Gastroesophageal sphincter (tissue), 4 donors: Measurements from ENCODE around the gene TRIM37. TPM values are rescaled to one million over a fixed set of nuclear protein-coding genes. Genes with fewer than 3 reads are reported as not detected.

Experiments used
- ATAC-seq: fragments of 150-250 bp; one replicate; pipeline ENCODE4 v1.9.1; 2016; ENCODE audit warnings: mild to moderate bottlenecking, moderate library complexity
- H3K27ac ChIP-seq, 4 donors: fragments of 200-600 bp; sonication (generic) in 3 of 4; 1 replicate in 3 of 4; 2 replicates in 1 of 4; pipeline ENCODE4 v1.5.1; 2016 to 2019
- H3K27me3 ChIP-seq: fragments of 200-600 bp; sonication (generic); one replicate; pipeline ENCODE4 v1.5.1; 2019
- H3K36me3 ChIP-seq, 2 donors: fragments of 200-600 bp; sonication (generic); one replicate each; pipeline ENCODE4 v1.5.1; 2019; ENCODE audit warnings: control low read depth in 1 of 2
- H3K4me1 ChIP-seq, 3 donors: fragments of 200-600 bp; sonication (generic); 1 replicate in 2 of 3; 2 replicates in 1 of 3; pipeline ENCODE4 v1.5.1; 2016 to 2019; ENCODE audit warnings: control low read depth in 2 of 3
- H3K4me3 ChIP-seq, 2 donors: fragments of 200-600 bp; sonication (generic); one replicate each; pipeline ENCODE4 v1.5.1; 2019; ENCODE audit warnings: mild to moderate bottlenecking in 1 of 2, moderate library complexity in 1 of 2
- H3K9me3 ChIP-seq, 3 donors: fragments of 200-600 bp; sonication (generic); one replicate each; pipeline ENCODE4 v1.5.1; 2017 to 2019; ENCODE audit warnings: control low read depth in 2 of 3
- CTCF ChIP-seq, 4 experiments: fragments of 200-600 bp in 2 of 4; fragments of 450-650 bp in 2 of 4; sonication (generic) in 1 of 4; IDR thresholded peaks; one replicate each; pipeline ENCODE4 v1.5.1; 2017 to 2019; ENCODE audit warnings: antibody characterized with exemption in 4 of 4, mild to moderate bottlenecking in 2 of 4, moderate library complexity in 2 of 4
- EP300 ChIP-seq: sonication (generic); formaldehyde crosslinking; IDR thresholded peaks from one replicate; pipeline ENCODE4 v1.6.1; 2017; ENCODE audit warnings: antibody characterized with exemption, mild to moderate bottlenecking
- POLR2A ChIP-seq, 2 donors: fragments of 450-650 bp; IDR thresholded peaks; one replicate each; pipeline ENCODE4 v1.6.1; 2017; ENCODE audit warnings: antibody characterized with exemption in 2 of 2, mild to moderate bottlenecking in 2 of 2, moderate library complexity in 1 of 2
- POLR2AphosphoS5 ChIP-seq: sonication (generic); formaldehyde crosslinking; IDR thresholded peaks from one replicate; pipeline ENCODE4 v1.6.1; 2017; ENCODE audit warnings: antibody characterized with exemption
- WGBS, 2 donors: methylation state at CpG; one replicate each; pipeline ENCODE4 v1.1.5; 2018; ENCODE audit warnings: low coverage in 1 of 2; 5-methylcytosine and 5-hydroxymethylcytosine counted together
- small RNA-seq, 4 donors: library from RNA; depleted of rRNA; stranded (forward); fragments of <200 nt; gene quantifications; one replicate each; pipeline ENCODE3, GENCODE V24; 2016
- total RNA-seq, 4 donors: library from RNA; depleted of rRNA; stranded (reverse); fragments of >200 nt; gene quantifications; one replicate each; pipeline ENCODE4 v1.1.0, GENCODE V29; 2016

Gene TRIM37
- total RNA-seq, 4 donors from 2014 or later = 27.6 to 30.7 (median 28.6) TPM

GRCh38 chr17:58947411-58947810 is 159.3 kb downstream of the TRIM37 start:
- no peak for ATAC-seq
- Histone ChIP-seq H3K4me3 (no peak overlapping the region), H3K4me1 (no peaks in the 10 kb centered on the region), H3K36me3 (no peaks in the 10 kb centered on the region), H3K27me3 (no peaks in the 10 kb centered on the region), H3K9me3 (peaks cover 0 to 33% (median 0%) of the 10 kb centered on the region in 3 donors), H3K27ac (no peak overlapping the region)
- WGBS, 2 donors = 82 to 87% methylated on average over 3 of the region's 3 CpGs
- TF ChIP-seq POLR2AphosphoS5 (no peak), EP300 (no peak)

- Histone ChIP-seq H3K27me3 (no peaks in the 10 kb centered on the region), H3K4me3 (no peak overlapping the region), H3K36me3 (no peaks in the 10 kb centered on the region), H3K27ac (no peak overlapping the region), H3K4me1 (no peaks in the 10 kb centered on the region), H3K9me3 (peaks cover 0 to 4% (median 0%) of the 10 kb centered on the region in 3 donors)
- TF ChIP-seq POLR2A (IDR thresholded peaks at IDR 0.05) (no peak), POLR2AphosphoS5 (no peak), CTCF (IDR thresholded peaks at IDR 0.05) (no peak), EP300 (no peak)
- WGBS, 2 donors = 83 to 91% methylated on average over 2 of the region's 2 CpGs
- no peak for ATAC-seq
Observed at GRCh38 chr17:58944166-58944565, 162.5 kb downstream of the TRIM37 start.

- TF ChIP-seq POLR2AphosphoS5 (no peak), EP300 (no peak), POLR2A (IDR thresholded peaks at IDR 0.05) (no peak), CTCF (IDR thresholded peaks at IDR 0.05) (no peak)
- Histone ChIP-seq H3K36me3 (no peaks in the 10 kb centered on the region), H3K27me3 (no peaks in the 10 kb centered on the region), H3K4me3 (no peak overlapping the region), H3K9me3 (no peaks in the 10 kb centered on the region), H3K27ac (no peak overlapping the region), H3K4me1 (no peaks in the 10 kb centered on the region)
- no peak for ATAC-seq
- 39 to 42% methylated on average over 3 of the region's 3 CpGs for WGBS, 2 donors
Observed at GRCh38 chr17:58936295-58936694, 170.4 kb downstream of the TRIM37 start.

GRCh38 chr17:58932956-58933355 is 173.7 kb downstream of the TRIM37 start:
- no peak for TF ChIP-seq CTCF (IDR thresholded peaks at IDR 0.05)
- no peak for TF ChIP-seq EP300
- no peak for TF ChIP-seq POLR2AphosphoS5
- TF ChIP-seq POLR2A (IDR thresholded peaks at IDR 0.05) = no peak
- H3K27me3 ChIP-seq = no peaks in the 10 kb centered on the region
- H3K27ac ChIP-seq = no peak overlapping the region
- no peak for ATAC-seq
- H3K9me3 ChIP-seq = no peaks in the 10 kb centered on the region
- no peaks in the 10 kb centered on the region for H3K36me3 ChIP-seq
- WGBS, 2 donors = 86 to 90% methylated on average over 3 of the region's 3 CpGs
- H3K4me1 ChIP-seq = no peaks in the 10 kb centered on the region
- H3K4me3 ChIP-seq = no peak overlapping the region

Small RNA genes within 50 kb of the gene (small RNA-seq; reads per million reads assigned to genes)
- gene MIR301A (6.6 to 17.8 (median 14.9) reads per million in 4 donors), gene MIR454 (22.4 to 40.9 (median 31.1) reads per million in 4 donors), gene RN7SL716P (0 reads per million in 4 donors), gene RNU2-58P (0 reads per million in 4 donors)

Other genes starting within 250 kb of the TRIM37 start
- 10 to 100 TPM; 40.8 to 73.0 (median 47.3) TPM for gene SKA2, start 48.3 kb upstream of the TRIM37 start, total RNA-seq
- gene PRR11, start 48.9 kb upstream of the TRIM37 start, total RNA-seq = 1 to 10 TPM in 3 of 4 donors, not detected in 1; 1.5 to 3.3 (median 1.7) TPM
- gene SMG8, start 103.2 kb upstream of the TRIM37 start, total RNA-seq = 10 to 100 TPM; 10.6 to 13.5 (median 10.6) TPM
- gene GDPD1, start 113.6 kb upstream of the TRIM37 start, total RNA-seq = 1 to 10 TPM in 2 of 4 donors, under 1 TPM in 2; 0.67 to 6.2 (median 2.5) TPM
- gene YPEL2, start 224.8 kb upstream of the TRIM37 start, total RNA-seq = 10 to 100 TPM; 35.5 to 47.1 (median 40.6) TPM